OCI-LY7 (cell line): ENCODE measurements around the gene COQ4. TPM values are rescaled to one million over a fixed set of nuclear protein-coding genes. Genes with fewer than 3 reads are reported as not detected.
A peak's percentile ranks its signal among the peaks of the same experiment; 100 is the strongest.

Experiments
- BruUV-seq: library from RNA; stranded (reverse); fragments of 400-500 nt; replicated peaks from 2 replicates; lab custom pipeline; 2021; lab: Mats Ljungman, UMichigan
- CTCF ChIA-PET: fragments of 300-600 bp; sonication (Branson Sonifier 250); formaldehyde crosslinking; loops from one replicate; lab custom pipeline; 2022; ENCODE audit warnings: antibody characterized with exemption; ENCODE audit not compliant: unreplicated experiment; lab: Charles Lee
- POLR2A ChIA-PET: fragments of 300-600 bp; sonication (Branson Sonifier 250); formaldehyde crosslinking; loops from one replicate; lab custom pipeline; 2022; ENCODE audit warnings: antibody characterized with exemption; lab: Charles Lee
- DNase-seq: peaks from one replicate; pipeline ENCODE4 v3.0.0-alpha.2; 2015; ENCODE audit warnings: low spot score
- H2AFZ ChIP-seq: fragments of 200-600 bp; sonication (generic), shearing (Covaris generic); 2 replicates; pipeline ENCODE4 v1.6.1; 2014; ENCODE audit warnings: mild to moderate bottlenecking, antibody characterized with exemption, low read length, moderate library complexity
- H3K27ac ChIP-seq: fragments of 200-600 bp; sonication (generic); 2 replicates; pipeline ENCODE4 v1.5.1; 2014; ENCODE audit warnings: mixed run types, low read depth, mild to moderate bottlenecking, moderate library complexity, low read length, inconsistent platforms; ENCODE audit not compliant: poor library complexity, severe bottlenecking
- H3K36me3 ChIP-seq: fragments of 200-600 bp; sonication (generic); 2 replicates; pipeline ENCODE4 v1.6.1; 2014; ENCODE audit warnings: mild to moderate bottlenecking, antibody characterized with exemption, low read length, moderate library complexity, mixed read lengths; ENCODE audit not compliant: insufficient read depth
- H3K4me1 ChIP-seq: fragments of 200-600 bp; sonication (generic); 2 replicates; pipeline ENCODE4 v1.5.1; 2014; ENCODE audit warnings: mild to moderate bottlenecking, low read length; ENCODE audit not compliant: insufficient read depth, poor library complexity, severe bottlenecking
- H3K4me2 ChIP-seq: fragments of 200-600 bp; sonication (generic); 2 replicates; pipeline ENCODE4 v1.6.1; 2014; ENCODE audit warnings: mild to moderate bottlenecking, low read length
- H3K4me3 ChIP-seq: fragments of 200-600 bp; sonication (generic); 2 replicates; pipeline ENCODE4 v1.5.1; 2014; ENCODE audit warnings: mild to moderate bottlenecking, low read depth, low read length; ENCODE audit not compliant: poor library complexity, severe bottlenecking
- H3K79me2 ChIP-seq: fragments of 200-600 bp; sonication (generic); 2 replicates; pipeline ENCODE4 v1.6.1; 2016; ENCODE audit warnings: low read depth, mild to moderate bottlenecking, low read length, moderate library complexity, mixed read lengths; ENCODE audit not compliant: insufficient read depth
- H3K9me2 ChIP-seq: fragments of 200-600 bp; sonication (generic); 2 replicates; pipeline ENCODE4 v1.6.1; 2016; ENCODE audit warnings: mild to moderate bottlenecking, low read length, mixed read lengths; ENCODE audit not compliant: insufficient read depth
- H3K9me3 ChIP-seq: fragments of 200-600 bp; sonication (generic); 2 replicates; pipeline ENCODE4 v1.6.1; 2014; ENCODE audit warnings: mild to moderate bottlenecking, mixed run types, low read length, mixed read lengths
- H4K20me1 ChIP-seq: fragments of 200-600 bp; sonication (generic); 2 replicates; pipeline ENCODE4 v1.6.1; 2014; ENCODE audit warnings: mild to moderate bottlenecking, antibody characterized with exemption, low read length, moderate library complexity, mixed read lengths; ENCODE audit not compliant: insufficient read depth
- CTCF ChIP-seq: fragments of 200-600 bp; sonication (generic); conservative IDR thresholded peaks from 2 replicates; pipeline ENCODE4 v1.5.1; 2014; ENCODE audit warnings: mild to moderate bottlenecking, antibody characterized with exemption, low read length, moderate library complexity, mixed read lengths
- EZH2phosphoT487 ChIP-seq: fragments of 200-600 bp; sonication (generic); IDR thresholded peaks from 2 replicates; pipeline ENCODE4 v1.6.1; 2018; ENCODE audit warnings: low read depth, borderline replicate concordance, mild to moderate bottlenecking, mixed run types, antibody characterized with exemption, low read length, moderate library complexity, mixed read lengths
- intact Hi-C: fragments of 100-400 bp; cut with micrococcal nuclease; formaldehyde crosslinking; loops from one replicate; pipeline ENCODE4 v1.10.0; 2022; ENCODE audit not compliant: unreplicated experiment
- total RNA-seq, 2 experiments: library from RNA; depleted of rRNA in 1 of 2; stranded (reverse); fragments of >200 nt in 1 of 2; shearing (Covaris generic) in 1 of 2; gene quantifications; 2 replicates each; pipeline ENCODE4 v1.2.3, GENCODE V29; 2014 to 2022

COQ4 gene
- total RNA-seq, 2 experiments from 2014 or later: 53.4 to 55.8 TPM

GRCh38 chr9:128372188-128372641 is 49.6 kb downstream of the COQ4 start:
- peaks cover 30% of the 10 kb centered on the region for H3K36me3 ChIP-seq
- intact Hi-C loops: no loop called here
- H3K4me2 ChIP-seq: peak overlapping the region; percentile 94
- peak overlapping the region; percentile 87 for H3K4me3 ChIP-seq
- no peaks in the 10 kb centered on the region for H3K9me3 ChIP-seq
- DNase-seq: peak; percentile 17
- TF ChIP-seq CTCF (no peak), EZH2phosphoT487 (no peak)
- H4K20me1 ChIP-seq: no peaks in the 10 kb centered on the region
- H3K27ac ChIP-seq: peak overlapping the region; percentile 43
- no TSS peak for BruUV-seq
- H2AFZ ChIP-seq: no peak overlapping the region
- no peaks in the 10 kb centered on the region for H3K9me2 ChIP-seq
- ChIA-PET POLR2A (interaction anchor here (0.6 kb wide), 1 partner anchor 346 kb away, joined by 4 read pairs; no protein-coding TSS in a partner anchor), CTCF (interaction anchor here (0.6 to 1.4 kb wide), 2 partner anchors 38 to 110 kb away, joined by 3 read pairs; no protein-coding TSS in a partner anchor)
- H3K79me2 ChIP-seq: peaks cover 46% of the 10 kb centered on the region
- H3K4me1 ChIP-seq: peaks cover 16% of the 10 kb centered on the region

- H3K27ac ChIP-seq: no peak overlapping the region
- no peaks in the 10 kb centered on the region for H3K9me3 ChIP-seq
- H3K9me2 ChIP-seq: no peaks in the 10 kb centered on the region
- peak overlapping the region; percentile 87 for H3K4me3 ChIP-seq
- H3K4me1 ChIP-seq: peaks cover 16% of the 10 kb centered on the region
- DNase-seq: no peak
- peaks cover 32% of the 10 kb centered on the region for H3K36me3 ChIP-seq
- intact Hi-C loops: no loop called here
- peaks cover 46% of the 10 kb centered on the region for H3K79me2 ChIP-seq
- H3K4me2 ChIP-seq: peak overlapping the region; percentile 94
- no peaks in the 10 kb centered on the region for H4K20me1 ChIP-seq
- H2AFZ ChIP-seq: no peak overlapping the region
- POLR2A ChIA-PET: no interaction called here
- CTCF ChIA-PET: no interaction called here
- no peak for TF ChIP-seq CTCF
- TF ChIP-seq EZH2phosphoT487: no peak
- no TSS peak for BruUV-seq
Observed at GRCh38 chr9:128372784-128373183, 50.1 kb downstream of the COQ4 start.

GRCh38 chr9:128374221-128374675 is 51.6 kb downstream of the COQ4 start:
- no peaks in the 10 kb centered on the region for H3K9me2 ChIP-seq
- H3K36me3 ChIP-seq: peaks cover 44% of the 10 kb centered on the region
- H3K4me3 ChIP-seq: no peak overlapping the region
- POLR2A ChIA-PET: no interaction called here
- no peaks in the 10 kb centered on the region for H3K9me3 ChIP-seq
- BruUV-seq: no TSS peak
- H4K20me1 ChIP-seq: no peaks in the 10 kb centered on the region
- peaks cover 46% of the 10 kb centered on the region for H3K79me2 ChIP-seq
- TF ChIP-seq CTCF: no peak
- TF ChIP-seq EZH2phosphoT487: no peak
- no peak for DNase-seq
- no peak overlapping the region for H3K27ac ChIP-seq
- intact Hi-C loops: no loop called here
- CTCF ChIA-PET: no interaction called here
- peaks cover 16% of the 10 kb centered on the region for H3K4me1 ChIP-seq
- no peak overlapping the region for H3K4me2 ChIP-seq
- H2AFZ ChIP-seq: no peak overlapping the region
